HCT116 (cell line): ENCODE data around the gene DNAAF5. TPM values are rescaled to one million over a fixed set of nuclear protein-coding genes. Genes with fewer than 3 reads are reported as not detected.

Experiments used
- ATAC-seq: fragments of 200-7000 bp; cut with Tn5 transposase; 2 replicates; pipeline ENCODE4 v1.9.1; 2020; ENCODE audit warnings: mild to moderate bottlenecking, moderate library complexity
- BruUV-seq: library from RNA; stranded (reverse); fragments of 400-500 nt; replicated peaks from 2 replicates; lab custom pipeline; 2021; lab: Mats Ljungman, UMichigan
- CTCF ChIA-PET: fragments of 300-600 bp; sonication (Branson Sonifier 250); formaldehyde crosslinking; loops from one replicate; lab custom pipeline; 2021; ENCODE audit warnings: antibody characterized with exemption; lab: Charles Lee
- POLR2A ChIA-PET: fragments of 300-600, 350-600 bp; sonication (Branson Sonifier 250); formaldehyde crosslinking; loops from one replicate; lab custom pipeline; 2021; ENCODE audit warnings: antibody characterized with exemption; lab: Charles Lee
- RAD21 ChIA-PET, 2 experiments: fragments of 300-600 bp; sonication (Branson Sonifier 250); formaldehyde crosslinking; loops; one replicate each; lab custom pipeline; 2023; ENCODE audit warnings: low total read pairs in 2 of 2; ENCODE audit not compliant: uncharacterized antibody in 2 of 2, unreplicated experiment in 2 of 2, low non-redundant PET in 1 of 2; lab: Charles Lee
- DNase-seq: peaks from one replicate; pipeline ENCODE4 v3.0.0-alpha.2; 2010; ENCODE audit warnings: low read depth, low spot score
- H2AFZ ChIP-seq: fragments of 200-600 bp; shearing (Covaris generic), sonication (generic); 2 replicates; pipeline ENCODE4 v1.6.1; 2017; ENCODE audit warnings: low read depth, mixed run types, mixed read lengths, antibody characterized with exemption, low read length; ENCODE audit not compliant: poor library complexity, severe bottlenecking
- H3K27ac ChIP-seq: 2 replicates; pipeline ENCODE4 v1.5.1; 2012; ENCODE audit warnings: low read depth, low read length
- H3K27me3 ChIP-seq: fragments of 200-600 bp; sonication (generic); 2 replicates; pipeline ENCODE4 v1.6.1; 2016; ENCODE audit warnings: mixed run types, low read length, mixed read lengths; ENCODE audit not compliant: insufficient read depth
- H3K36me3 ChIP-seq, 2 experiments: fragments of 200-500 bp in 1 of 2; fragments of 200-600 bp in 1 of 2; sonication (Bioruptor generic) in 1 of 2; sonication (generic) in 1 of 2; 2 replicates each; pipeline versions ENCODE4 v1.5.1 to v1.6.1; 2014 to 2016; ENCODE audit warnings: low read length in 2 of 2, inconsistent platforms in 1 of 2, mixed read lengths in 1 of 2, mixed run types in 1 of 2; ENCODE audit not compliant: insufficient read depth in 2 of 2, control insufficient read depth in 1 of 2
- H3K4me1 ChIP-seq, 2 experiments: fragments of 200-600 bp in 1 of 2; sonication (generic) in 1 of 2; 2 replicates each; pipeline versions ENCODE4 v1.5.1 to v1.6.1; 2012 to 2017; ENCODE audit warnings: low read length in 2 of 2, inconsistent platforms in 1 of 2, mild to moderate bottlenecking in 1 of 2, mixed read lengths in 1 of 2, mixed run types in 1 of 2, moderate library complexity in 1 of 2; ENCODE audit not compliant: insufficient read depth in 2 of 2, control insufficient read depth in 1 of 2
- H3K4me2 ChIP-seq: fragments of 200-600 bp; sonication (generic); 2 replicates; pipeline ENCODE4 v1.6.1; 2017; ENCODE audit warnings: mixed run types, low read length, mixed read lengths
- H3K4me3 ChIP-seq, 2 experiments: fragments of 200-600 bp in 1 of 2; sonication (generic) in 1 of 2; replicated peaks in 1 of 2; 2 replicates each; pipeline ENCODE4 v1.5.1; 2011 to 2016; ENCODE audit warnings: low read length in 2 of 2, control low read depth in 1 of 2, low read depth in 1 of 2, mild to moderate bottlenecking in 1 of 2, mixed read lengths in 1 of 2, mixed run types in 1 of 2
- H3K79me2 ChIP-seq: fragments of 200-600 bp; sonication (generic); 2 replicates; pipeline ENCODE4 v1.6.1; 2017; ENCODE audit warnings: mild to moderate bottlenecking, mixed run types, low read length, moderate library complexity, mixed read lengths; ENCODE audit not compliant: insufficient read depth
- H3K9ac ChIP-seq: fragments of 200-600 bp; sonication (generic); 2 replicates; pipeline ENCODE4 v1.6.1; 2016; ENCODE audit warnings: low read length, mixed read lengths
- H3K9me2 ChIP-seq: fragments of 200-600 bp; sonication (generic), shearing (Covaris generic); 2 replicates; pipeline ENCODE4 v1.6.1; 2017; ENCODE audit warnings: mixed run types, mild to moderate bottlenecking, moderate library complexity; ENCODE audit not compliant: insufficient read depth
- H3K9me3 ChIP-seq, 2 experiments: fragments of 200-500 bp in 1 of 2; fragments of 200-600 bp in 1 of 2; sonication (Bioruptor generic) in 1 of 2; sonication (generic) in 1 of 2; 2 replicates each; pipeline ENCODE4 v1.6.1; 2014 to 2017; ENCODE audit warnings: low read length in 2 of 2, mixed read lengths in 2 of 2, inconsistent platforms in 1 of 2, low read depth in 1 of 2, mild to moderate bottlenecking in 1 of 2, mixed run types in 1 of 2, moderate library complexity in 1 of 2; ENCODE audit not compliant: control insufficient read depth in 1 of 2, insufficient read depth in 1 of 2
- H4K20me1 ChIP-seq: fragments of 200-600 bp; sonication (generic), shearing (Covaris generic); 2 replicates; pipeline ENCODE4 v1.6.1; 2017; ENCODE audit warnings: mixed run types, mild to moderate bottlenecking, moderate library complexity; ENCODE audit not compliant: insufficient read depth
- POLR2A ChIP-seq: IDR thresholded peaks from 2 replicates; pipeline ENCODE4 v1.7.0; 2011; ENCODE audit warnings: borderline replicate concordance; ENCODE audit not compliant: insufficient read depth, insufficient read length; ENCODE audit errors: extremely low read depth
- REST ChIP-seq: IDR thresholded peaks from 2 replicates; pipeline ENCODE4 v1.6.1; 2012; ENCODE audit warnings: low read depth
- YY1 ChIP-seq: IDR thresholded peaks from 2 replicates; pipeline ENCODE4 v1.6.1; 2011; ENCODE audit warnings: low read length, low read depth, moderate library complexity, mild to moderate bottlenecking; ENCODE audit not compliant: insufficient replicate concordance; ENCODE audit errors: extremely low read depth
- ZBTB33 ChIP-seq: IDR thresholded peaks from 2 replicates; pipeline ENCODE4 v1.6.1; 2011; ENCODE audit warnings: mild to moderate bottlenecking, low read length, moderate library complexity; ENCODE audit not compliant: insufficient replicate concordance; ENCODE audit errors: extremely low read depth
- ZFX ChIP-seq: fragments of 450-650 bp; IDR thresholded peaks from 2 replicates; pipeline ENCODE4 v1.6.1; 2017
- intact Hi-C: fragments of 100-400 bp; cut with micrococcal nuclease; formaldehyde crosslinking; loops from 2 replicates; pipeline ENCODE4 v1.10.0; 2022
- total RNA-seq: library from RNA; stranded (reverse); gene quantifications from one replicate; pipeline ENCODE4 v1.2.1, GENCODE V29; 2021; ENCODE audit not compliant: unreplicated experiment

Gene DNAAF5
- total RNA-seq, 1 experiment from 2014 or later = 69.4 TPM

- ATAC-seq (no peak), DNase-seq (no peak)
- Histone ChIP-seq H4K20me1 (no peaks in the 10 kb centered on the region), H3K27ac (no peak overlapping the region), H3K4me3 (no peak overlapping the region), H3K4me1 (no peaks in the 10 kb centered on the region), H3K9me3 (no peaks in the 10 kb centered on the region), H3K36me3 (peaks cover 14 to 35% of the 10 kb centered on the region in 2 experiments), H3K9me2 (no peaks in the 10 kb centered on the region), H3K79me2 (peaks cover 13% of the 10 kb centered on the region; the same call in 1 of the 2 replicates), H2AFZ (no peak overlapping the region), H3K9ac (no peak overlapping the region), H3K27me3 (no peaks in the 10 kb centered on the region), H3K4me2 (no peak overlapping the region)
- intact Hi-C loops = no loop called here
- CTCF ChIA-PET = no interaction called here
- POLR2A ChIA-PET = no interaction called here
- BruUV-seq = no TSS peak
- RAD21 ChIA-PET = no interaction called here
- TF ChIP-seq POLR2A (no peak), REST (no peak), ZFX (no peak), ZBTB33 (no peak), YY1 (no peak)
Measured at GRCh38 chr7:756231-756927, 29.9 kb downstream of the DNAAF5 start.
